ENCODE data around the gene AMMECR1.
"Not testable (repeated sequence)": the region's sequence is repeated elsewhere in the genome, so short reads cannot be mapped to it uniquely, and the experiment has no call there.

The AMMECR1 gene

GRCh38 chrX:110317820-110318663 is at the start of gene AMMECR1:
TSS of gene AMMECR1 (minus strand) at chrX:110318085. CDS start at chrX:110318071, 14 bp downstream.
- DNase-seq (ENCODE audit: low read depth, low spot score), result peak; percentile 91

DNA sequence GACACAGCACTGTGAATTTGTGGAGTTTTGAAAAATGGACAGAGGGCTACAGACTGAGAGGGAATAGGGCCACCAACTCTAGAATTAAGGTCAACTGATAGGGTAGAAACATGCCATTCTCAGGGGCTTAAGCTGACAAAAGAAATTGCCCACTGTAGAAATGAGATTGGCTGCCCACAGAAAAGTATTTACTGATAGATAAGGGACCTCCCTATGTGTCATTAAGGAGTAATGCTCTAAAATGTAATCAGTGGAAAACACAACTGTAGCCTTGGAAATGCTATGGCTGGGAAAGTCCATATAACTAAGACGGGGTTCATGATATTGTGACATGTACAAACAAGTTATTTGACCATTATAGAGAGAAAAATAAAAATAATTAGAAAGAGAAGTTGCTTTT is 45.4 kb upstream of the AMMECR1 start:
- DNase-seq (ENCODE audit: low read depth, low spot score), result no peak

GRCh38 chrX:110359273-110359672 is 41.4 kb upstream of the AMMECR1 start:
- DNase-seq (ENCODE audit: low read depth, low spot score), result no peak

GRCh38 chrX:110358548-110358947 is 40.7 kb upstream of the AMMECR1 start, which contains the start of gene RTL9:
TSS of gene RTL9 (plus strand) at chrX:110358848. CDS start at chrX:110450618, 91,770 bp downstream.
- DNase-seq (ENCODE audit: low read depth, low spot score), result no peak

GRCh38 chrX:110346681-110347080 is 28.8 kb upstream of the AMMECR1 start:
- no peak for DNase-seq (ENCODE audit: low read depth, low spot score)

- peak; percentile 20 for DNase-seq (ENCODE audit: low read depth, low spot score)
Observed at GRCh38 chrX:110341189-110342035, 23.5 kb upstream of the AMMECR1 start.

- DNase-seq (ENCODE audit: low read depth, low spot score), result no peak
Observed at GRCh38 chrX:110338935-110339334, 21.1 kb upstream of the AMMECR1 start.

- not testable (repeated sequence) for DNase-seq (ENCODE audit: low read depth, low spot score)
Observed at GRCh38 chrX:110333458-110333857, 15.6 kb upstream of the AMMECR1 start.

DNA sequence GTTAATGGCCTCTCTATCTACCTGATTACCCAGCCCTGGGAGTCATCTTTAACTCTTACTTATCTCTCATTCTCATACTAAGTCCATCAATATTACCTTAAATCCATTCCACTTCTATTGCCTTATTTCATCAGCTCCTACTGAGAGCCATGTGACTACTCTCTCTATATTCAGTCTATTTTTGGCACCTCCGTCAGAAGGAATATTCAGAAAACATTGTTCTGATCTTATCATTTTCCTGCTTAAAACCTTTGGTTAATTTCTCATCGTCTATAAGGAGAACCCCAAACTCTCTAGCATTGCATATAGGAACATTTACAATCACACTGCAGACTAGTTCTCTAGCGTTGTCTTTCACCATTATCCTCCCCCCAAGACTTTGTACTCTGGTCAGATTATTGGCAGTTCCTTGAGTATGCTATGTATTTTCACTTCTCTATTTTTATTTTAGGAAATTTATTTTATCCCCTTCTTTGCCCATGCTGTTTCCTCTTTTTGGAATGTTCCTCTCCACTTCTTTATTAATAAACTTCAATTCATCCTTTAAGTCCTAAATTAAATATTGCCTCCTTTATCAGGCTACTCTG is 13.7 kb upstream of the AMMECR1 start:
- DNase-seq (ENCODE audit: low read depth, low spot score), result no peak

GRCh38 chrX:110328613-110329012 is 10.7 kb upstream of the AMMECR1 start:
- not testable (repeated sequence) for DNase-seq (ENCODE audit: low read depth, low spot score)

GRCh38 chrX:110327336-110327735 is 9.5 kb upstream of the AMMECR1 start:
- no peak for DNase-seq (ENCODE audit: low read depth, low spot score)

DNA sequence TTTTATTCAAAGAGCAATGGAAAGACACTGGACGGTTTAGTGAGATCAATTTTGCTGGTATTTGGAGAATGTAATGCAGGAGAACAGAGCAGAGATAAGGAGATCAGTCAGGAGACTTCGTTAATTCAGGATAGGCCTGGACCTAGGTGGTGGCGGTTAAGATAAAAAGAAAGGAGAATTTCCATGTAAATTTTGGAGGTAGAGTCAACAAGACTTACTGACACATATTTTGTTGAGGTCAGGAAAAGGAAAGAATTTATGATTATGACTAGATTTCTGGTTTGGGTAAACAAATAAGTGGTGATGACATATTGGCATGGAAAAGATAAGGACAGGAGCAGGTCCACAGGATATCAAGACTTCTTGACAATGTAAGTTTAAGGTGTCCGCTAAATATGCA is 8.8 kb upstream of the AMMECR1 start:
- no peak for DNase-seq (ENCODE audit: low read depth, low spot score)

DNA sequence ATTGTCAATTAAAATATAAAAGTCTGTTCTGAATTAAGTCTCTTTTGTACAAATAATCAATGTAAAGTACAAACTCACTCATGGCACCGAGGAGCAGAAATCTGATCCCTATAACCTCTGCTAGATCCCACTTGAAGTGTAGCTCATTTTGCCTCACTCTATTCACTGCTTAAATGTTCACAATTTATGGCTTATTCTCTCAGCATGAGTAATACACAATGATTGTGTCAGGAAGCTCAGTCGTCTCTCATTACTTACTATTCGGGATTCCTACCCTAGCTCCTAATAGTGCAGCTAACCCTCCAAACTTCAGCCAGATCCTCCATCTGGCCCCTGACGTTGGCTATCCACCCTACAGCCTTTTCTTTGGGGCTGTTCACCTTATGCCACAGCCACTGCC is 4.7 kb upstream of the AMMECR1 start:
- DNase-seq (ENCODE audit: low read depth, low spot score), result no peak

DNA sequence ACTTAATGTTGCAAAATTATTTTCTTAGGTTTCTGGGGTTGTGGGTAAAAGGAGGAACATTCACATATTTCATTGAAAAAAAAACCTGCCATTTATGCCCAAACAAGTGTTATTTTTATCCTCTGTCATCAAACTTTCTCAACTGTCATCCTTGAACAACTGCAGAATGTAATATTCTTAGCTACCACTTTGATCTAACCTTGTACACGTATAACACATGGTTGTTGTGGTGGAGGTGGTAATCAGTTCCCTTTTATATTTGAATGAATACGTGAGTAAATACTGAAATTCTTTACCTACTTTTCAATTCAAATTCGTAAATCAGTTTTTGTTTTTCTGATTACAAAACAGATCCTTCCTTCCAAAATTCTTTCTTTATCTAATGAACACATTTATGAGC is 3.8 kb upstream of the AMMECR1 start:
- DNase-seq (ENCODE audit: low read depth, low spot score), result no peak

DNA sequence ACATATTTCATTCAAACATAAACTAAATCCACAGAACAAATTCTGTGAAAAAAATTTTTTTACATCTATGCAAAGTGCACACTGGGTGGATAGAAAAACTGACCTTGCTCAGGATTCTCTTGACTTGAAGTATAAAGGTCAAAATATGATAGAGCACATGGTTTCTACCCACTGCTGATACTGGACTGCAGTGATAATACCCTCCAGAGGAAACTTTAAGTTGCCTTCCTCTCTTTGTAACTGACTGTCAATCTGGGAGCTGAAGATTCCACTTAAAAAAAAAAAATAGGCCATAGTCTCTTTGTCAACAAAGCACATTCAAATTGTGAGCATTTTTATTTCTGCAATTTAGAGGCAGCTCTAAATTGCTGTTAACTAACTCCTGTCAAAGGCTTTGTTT is 3.2 kb upstream of the AMMECR1 start:
- no peak for DNase-seq (ENCODE audit: low read depth, low spot score)

DNA sequence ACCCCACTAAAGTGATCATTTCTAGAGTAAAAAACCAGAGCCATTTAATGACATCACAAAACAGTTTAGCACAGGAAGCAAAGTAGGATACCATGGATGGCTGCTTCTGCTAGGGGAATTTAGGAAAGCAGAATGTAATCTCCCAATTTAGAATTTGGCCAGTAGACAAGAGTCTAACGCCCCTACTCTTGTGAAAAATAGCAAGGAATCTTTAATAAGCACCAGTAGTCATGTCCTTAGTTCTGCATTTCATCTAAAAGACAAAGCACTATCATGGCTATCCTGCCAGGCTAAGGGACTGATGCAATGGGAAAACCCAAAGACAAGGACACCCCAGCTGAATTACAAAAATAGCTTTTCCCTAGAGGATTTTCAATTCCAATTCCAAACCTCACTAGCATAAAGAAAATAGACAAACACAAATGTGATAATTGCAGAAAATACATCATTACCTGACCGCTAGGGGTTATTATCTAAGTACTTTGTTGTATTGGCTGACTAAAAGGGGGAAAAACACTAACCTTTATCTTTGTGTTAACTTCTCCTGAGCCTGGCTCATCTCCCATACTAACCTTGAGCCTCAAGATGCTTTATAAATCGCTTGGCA is 2.6 kb upstream of the AMMECR1 start:
- no peak for DNase-seq (ENCODE audit: low read depth, low spot score)

DNA sequence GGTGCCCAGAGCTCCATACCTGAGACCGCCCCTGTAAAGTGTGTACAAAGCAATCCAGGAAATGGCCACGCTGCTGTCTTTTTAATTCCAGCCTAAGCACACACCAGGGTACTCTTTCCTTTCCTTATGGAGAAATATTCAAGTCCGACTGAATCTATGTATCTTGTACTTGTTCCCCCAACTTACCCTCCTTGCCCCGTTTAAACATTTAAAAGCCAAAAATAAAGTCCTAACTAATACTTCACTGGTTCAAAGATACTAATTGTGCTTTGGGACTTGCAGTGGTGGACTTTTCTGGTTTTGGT is 731 bp upstream of the AMMECR1 start:
- DNase-seq (ENCODE audit: low read depth, low spot score), result peak; percentile 15

GRCh38 chrX:110317061-110317819 is 645 bp downstream of the AMMECR1 start:
- DNase-seq (ENCODE audit: low read depth, low spot score), result peak; percentile 32

DNA sequence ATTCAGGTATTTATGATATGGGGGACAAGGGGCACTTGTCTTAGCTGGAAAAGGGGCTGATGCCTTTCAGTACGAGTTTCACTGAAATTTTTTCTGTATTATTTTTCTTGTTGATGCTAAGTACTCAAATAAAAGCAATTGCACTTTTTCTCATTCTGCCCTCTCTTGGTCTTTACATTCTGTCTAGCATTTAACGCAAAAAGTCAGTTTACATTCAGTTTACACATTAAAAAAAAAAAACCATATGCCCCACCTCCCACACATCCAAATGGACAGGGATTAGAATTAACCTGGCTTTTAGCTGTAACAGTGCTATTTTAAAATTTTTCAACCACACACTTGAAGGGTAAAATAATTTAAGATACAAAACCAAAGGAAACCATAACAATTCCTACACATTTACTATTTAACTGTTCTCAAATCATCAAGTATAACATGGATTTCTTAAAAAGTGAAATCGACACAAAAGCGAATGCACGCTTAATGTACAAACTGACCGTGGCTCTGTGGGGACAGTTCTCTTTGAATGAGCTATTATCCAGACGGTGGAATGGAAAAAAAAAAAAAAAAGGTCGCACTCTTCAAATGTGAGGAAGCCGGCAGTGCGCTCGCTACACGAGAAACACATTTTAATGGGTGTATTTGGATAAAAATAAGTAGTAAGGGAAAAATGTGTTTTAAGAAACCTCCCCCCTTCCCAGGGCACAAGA is 1.4 kb downstream of the AMMECR1 start:
- peak; percentile 22 for DNase-seq (ENCODE audit: low read depth, low spot score)

- peak; percentile 40 for DNase-seq (ENCODE audit: low read depth, low spot score)
Observed at GRCh38 chrX:110315551-110315950, 2.3 kb downstream of the AMMECR1 start.

All from astrocyte of the hippocampus (primary cell).